Measurements from ENCODE around the gene TAGLN2.
A peak's percentile ranks its signal among the peaks of the same experiment; 100 is the strongest.

Gene TAGLN2

DNA sequence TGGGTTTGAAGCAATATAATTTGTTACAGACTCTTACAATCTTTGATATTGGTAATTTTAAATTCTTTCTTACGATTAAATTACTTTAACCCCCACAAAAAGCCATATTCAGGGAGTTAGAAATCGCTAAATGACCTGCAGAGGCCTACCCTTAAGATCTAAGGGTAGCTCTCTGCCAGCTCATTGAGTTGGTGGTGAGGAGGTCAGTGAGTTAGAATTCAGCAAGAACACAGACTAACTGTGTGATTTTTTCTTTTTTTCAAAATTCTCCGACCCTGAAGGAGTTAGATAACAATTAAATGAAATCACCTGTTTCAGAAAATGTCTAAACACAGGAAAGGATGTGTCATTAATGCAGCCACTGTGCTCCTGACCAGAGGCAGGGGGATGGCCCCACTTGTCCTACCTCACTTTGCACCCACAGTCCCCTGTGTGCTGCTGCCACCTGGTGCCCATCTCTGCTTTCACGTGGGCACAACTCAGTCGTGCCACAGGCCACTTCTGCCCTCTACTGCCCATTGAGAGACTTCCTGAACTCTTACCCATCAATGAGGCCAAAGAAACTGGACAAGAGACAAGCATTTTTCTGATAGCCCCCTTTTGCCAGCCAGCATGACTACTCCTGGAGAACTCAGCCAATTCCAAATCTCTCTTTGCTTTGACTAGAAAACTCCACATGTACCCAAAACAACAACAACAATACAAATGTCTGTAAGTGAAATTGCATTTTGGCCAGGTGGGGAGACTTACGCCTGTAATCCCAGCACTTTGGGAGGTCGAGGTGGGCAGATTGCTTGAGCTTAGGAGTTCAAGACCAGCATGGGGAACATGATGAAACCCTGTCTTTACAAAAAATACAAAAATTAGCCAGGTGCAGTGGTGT is 33.8 kb downstream of the TAGLN2 start:
- Histone ChIP-seq H3K27ac (ENCODE audit: low read depth in 2 of 2, low read length in 2 of 2) (no peak overlapping the region), H3K36me3 (ENCODE audit: control insufficient read depth in 2 of 2, insufficient read depth in 2 of 2, low read length in 2 of 2) (no peaks in the 10 kb centered on the region), H3K4me1 (ENCODE audit: control insufficient read depth in 2 of 2, insufficient read depth in 2 of 2, low read length in 2 of 2) (peaks cover 0 to 4% of the 10 kb centered on the region in 2 donors), H3K27me3 (ENCODE audit: control insufficient read depth in 2 of 2, insufficient read depth in 2 of 2, low read length in 2 of 2) (no peaks in the 10 kb centered on the region), H3K9ac (ENCODE audit: low read depth in 1 of 2, low read length in 2 of 2) (no peak overlapping the region), H3K9me3 (ENCODE audit: control insufficient read depth in 2 of 2, low read length in 2 of 2) (no peaks in the 10 kb centered on the region), H3K4me3 (ENCODE audit: low read length in 2 of 2) (no peak overlapping the region)

DNA sequence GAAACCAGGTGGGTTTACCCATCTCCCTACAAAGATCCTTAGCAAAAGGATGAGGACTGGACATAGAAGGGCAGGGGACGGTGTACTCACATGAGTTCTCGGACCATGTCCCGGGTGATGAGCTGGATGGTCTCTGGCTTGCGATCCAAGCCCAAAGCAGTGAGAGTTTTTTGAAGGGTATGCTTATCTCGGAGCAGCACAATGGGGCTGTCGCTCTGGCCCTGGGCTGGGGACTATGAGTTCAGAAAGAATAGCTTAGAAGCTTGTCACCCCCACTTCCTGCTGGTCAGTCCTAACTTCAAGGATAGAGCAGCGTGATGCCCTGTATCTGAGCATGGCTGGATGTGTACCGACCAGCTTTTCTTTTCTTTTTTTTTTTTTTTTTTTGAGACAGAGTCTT is 34.9 kb downstream of the TAGLN2 start:
- no peaks in the 10 kb centered on the region for H3K9me3 ChIP-seq (ENCODE audit: control insufficient read depth in 2 of 2, low read length in 2 of 2)
- no peak overlapping the region for H3K9ac ChIP-seq (ENCODE audit: low read depth in 1 of 2, low read length in 2 of 2)

DNA sequence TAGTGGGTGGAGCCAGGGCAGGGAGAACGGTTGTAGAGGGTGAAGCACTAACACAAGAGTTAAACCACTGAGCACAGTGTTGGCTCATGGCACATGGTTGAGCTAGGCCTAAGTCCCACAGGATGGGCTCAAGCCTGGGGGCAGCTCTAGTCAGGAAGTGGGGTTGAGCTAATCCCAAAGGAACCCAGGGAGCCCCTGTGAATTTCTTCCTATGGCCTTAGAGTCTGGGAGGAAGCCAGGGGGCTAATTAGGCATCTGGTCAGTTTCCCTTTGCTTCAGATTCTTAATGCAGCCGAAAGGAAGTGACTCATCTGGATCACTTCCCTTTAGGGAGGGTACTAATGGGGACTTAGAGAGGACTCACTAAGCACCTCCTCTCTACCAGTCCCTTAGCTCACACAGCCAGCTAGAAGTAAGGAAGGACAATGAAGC is 35.5 kb downstream of the TAGLN2 start:
- Histone ChIP-seq H3K27me3 (ENCODE audit: control insufficient read depth in 2 of 2, insufficient read depth in 2 of 2, low read length in 2 of 2) (no peaks in the 10 kb centered on the region), H3K9ac (ENCODE audit: low read depth in 1 of 2, low read length in 2 of 2) (no peak overlapping the region), H3K27ac (ENCODE audit: low read depth in 2 of 2, low read length in 2 of 2) (peak overlapping the region in 1 of 2 donors; percentile 46), H3K36me3 (ENCODE audit: control insufficient read depth in 2 of 2, insufficient read depth in 2 of 2, low read length in 2 of 2) (no peaks in the 10 kb centered on the region), H3K4me1 (ENCODE audit: control insufficient read depth in 2 of 2, insufficient read depth in 2 of 2, low read length in 2 of 2) (peaks cover 0 to 4% of the 10 kb centered on the region in 2 donors), H3K9me3 (ENCODE audit: control insufficient read depth in 2 of 2, low read length in 2 of 2) (no peaks in the 10 kb centered on the region), H3K4me3 (ENCODE audit: low read length in 2 of 2) (no peak overlapping the region)

More for the DNA sequence above, 34.9 kb downstream of the TAGLN2 start:
- H3K27me3 ChIP-seq (ENCODE audit: control insufficient read depth in 2 of 2, insufficient read depth in 2 of 2, low read length in 2 of 2) = no peaks in the 10 kb centered on the region
- H3K27ac ChIP-seq (ENCODE audit: low read depth in 2 of 2, low read length in 2 of 2) = peak overlapping the region in 1 of 2 donors; percentile 24
- no peak overlapping the region for H3K4me3 ChIP-seq (ENCODE audit: low read length in 2 of 2)
- no peaks in the 10 kb centered on the region for H3K36me3 ChIP-seq (ENCODE audit: control insufficient read depth in 2 of 2, insufficient read depth in 2 of 2, low read length in 2 of 2)
- peaks cover 0 to 4% of the 10 kb centered on the region in 2 donors for H3K4me1 ChIP-seq (ENCODE audit: control insufficient read depth in 2 of 2, insufficient read depth in 2 of 2, low read length in 2 of 2)

- Histone ChIP-seq H3K9me3 (ENCODE audit: control insufficient read depth in 2 of 2, low read length in 2 of 2) (no peaks in the 10 kb centered on the region), H3K9ac (ENCODE audit: low read depth in 1 of 2, low read length in 2 of 2) (no peak overlapping the region), H3K27ac (ENCODE audit: low read depth in 2 of 2, low read length in 2 of 2) (peak overlapping the region in 1 of 2 donors; percentile 46), H3K4me1 (ENCODE audit: control insufficient read depth in 2 of 2, insufficient read depth in 2 of 2, low read length in 2 of 2) (peaks cover 0 to 4% of the 10 kb centered on the region in 2 donors), H3K4me3 (ENCODE audit: low read length in 2 of 2) (no peak overlapping the region), H3K27me3 (ENCODE audit: control insufficient read depth in 2 of 2, insufficient read depth in 2 of 2, low read length in 2 of 2) (no peaks in the 10 kb centered on the region), H3K36me3 (ENCODE audit: control insufficient read depth in 2 of 2, insufficient read depth in 2 of 2, low read length in 2 of 2) (no peaks in the 10 kb centered on the region)
These were observed 36.1 kb downstream of the TAGLN2 start for GRCh38 chr1:159889202-159889601.

- H3K9ac ChIP-seq (ENCODE audit: low read depth in 1 of 2, low read length in 2 of 2) = no peak overlapping the region
These were observed 41.0 kb downstream of the TAGLN2 start for GRCh38 chr1:159884296-159884695.

DNA sequence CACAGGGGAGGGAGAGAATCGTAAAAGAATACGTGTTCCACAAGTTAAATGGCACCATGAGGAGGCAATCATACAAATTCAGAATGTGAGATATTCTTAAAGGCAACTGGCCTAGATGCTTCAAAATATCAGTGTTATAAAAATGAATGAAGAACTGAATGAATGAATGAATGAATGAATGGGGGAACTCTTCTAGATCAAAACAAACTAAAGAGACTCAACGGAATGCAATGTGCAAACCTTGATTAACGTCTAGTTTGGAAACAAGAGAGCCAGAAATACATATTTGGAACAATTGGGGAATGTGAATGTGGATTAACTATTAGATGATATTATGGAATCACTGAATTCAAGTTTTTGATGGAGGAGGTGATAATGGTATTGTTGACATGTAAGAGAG is 42.2 kb downstream of the TAGLN2 start:
- H3K4me1 ChIP-seq (ENCODE audit: control insufficient read depth in 2 of 2, insufficient read depth in 2 of 2, low read length in 2 of 2) = peaks cover 13 to 21% of the 10 kb centered on the region in 2 donors
- H3K4me3 ChIP-seq (ENCODE audit: low read length in 2 of 2) = no peak overlapping the region
- no peaks in the 10 kb centered on the region for H3K9me3 ChIP-seq (ENCODE audit: control insufficient read depth in 2 of 2, low read length in 2 of 2)
- no peak overlapping the region for H3K27ac ChIP-seq (ENCODE audit: low read depth in 2 of 2, low read length in 2 of 2)
- H3K36me3 ChIP-seq (ENCODE audit: control insufficient read depth in 2 of 2, insufficient read depth in 2 of 2, low read length in 2 of 2) = no peaks in the 10 kb centered on the region
- no peak overlapping the region for H3K9ac ChIP-seq (ENCODE audit: low read depth in 1 of 2, low read length in 2 of 2)
- no peaks in the 10 kb centered on the region for H3K27me3 ChIP-seq (ENCODE audit: control insufficient read depth in 2 of 2, insufficient read depth in 2 of 2, low read length in 2 of 2)

More at GRCh38 chr1:159884296-159884695, 41.0 kb downstream of the TAGLN2 start:
- Histone ChIP-seq H3K27ac (ENCODE audit: low read depth in 2 of 2, low read length in 2 of 2) (no peak overlapping the region), H3K36me3 (ENCODE audit: control insufficient read depth in 2 of 2, insufficient read depth in 2 of 2, low read length in 2 of 2) (no peaks in the 10 kb centered on the region), H3K4me3 (ENCODE audit: low read length in 2 of 2) (no peak overlapping the region), H3K27me3 (ENCODE audit: control insufficient read depth in 2 of 2, insufficient read depth in 2 of 2, low read length in 2 of 2) (no peaks in the 10 kb centered on the region), H3K9me3 (ENCODE audit: control insufficient read depth in 2 of 2, low read length in 2 of 2) (no peaks in the 10 kb centered on the region), H3K4me1 (ENCODE audit: control insufficient read depth in 2 of 2, insufficient read depth in 2 of 2, low read length in 2 of 2) (peaks cover 13 to 21% of the 10 kb centered on the region in 2 donors)

- no peak overlapping the region for H3K9ac ChIP-seq (ENCODE audit: low read depth in 1 of 2, low read length in 2 of 2)
- peaks cover 13 to 21% of the 10 kb centered on the region in 2 donors for H3K4me1 ChIP-seq (ENCODE audit: control insufficient read depth in 2 of 2, insufficient read depth in 2 of 2, low read length in 2 of 2)
- no peaks in the 10 kb centered on the region for H3K27me3 ChIP-seq (ENCODE audit: control insufficient read depth in 2 of 2, insufficient read depth in 2 of 2, low read length in 2 of 2)
- H3K36me3 ChIP-seq (ENCODE audit: control insufficient read depth in 2 of 2, insufficient read depth in 2 of 2, low read length in 2 of 2) = no peaks in the 10 kb centered on the region
- no peak overlapping the region for H3K4me3 ChIP-seq (ENCODE audit: low read length in 2 of 2)
- H3K27ac ChIP-seq (ENCODE audit: low read depth in 2 of 2, low read length in 2 of 2) = peak overlapping the region; percentile 53 to 70
- H3K9me3 ChIP-seq (ENCODE audit: control insufficient read depth in 2 of 2, low read length in 2 of 2) = no peaks in the 10 kb centered on the region
These were observed 42.8 kb downstream of the TAGLN2 start for GRCh38 chr1:159882527-159882862.

- Histone ChIP-seq H3K4me3 (ENCODE audit: low read length in 2 of 2) (no peak overlapping the region), H3K27ac (ENCODE audit: low read depth in 2 of 2, low read length in 2 of 2) (peak overlapping the region; percentile 53 to 70), H3K9me3 (ENCODE audit: control insufficient read depth in 2 of 2, low read length in 2 of 2) (no peaks in the 10 kb centered on the region), H3K4me1 (ENCODE audit: control insufficient read depth in 2 of 2, insufficient read depth in 2 of 2, low read length in 2 of 2) (peaks cover 13 to 21% of the 10 kb centered on the region in 2 donors), H3K27me3 (ENCODE audit: control insufficient read depth in 2 of 2, insufficient read depth in 2 of 2, low read length in 2 of 2) (no peaks in the 10 kb centered on the region), H3K36me3 (ENCODE audit: control insufficient read depth in 2 of 2, insufficient read depth in 2 of 2, low read length in 2 of 2) (no peaks in the 10 kb centered on the region), H3K9ac (ENCODE audit: low read depth in 1 of 2, low read length in 2 of 2) (no peak overlapping the region)
These were observed 43.4 kb downstream of the TAGLN2 start for GRCh38 chr1:159881622-159882526.

GRCh38 chr1:159880430-159880829 is 44.9 kb downstream of the TAGLN2 start:
- no peaks in the 10 kb centered on the region for H3K9me3 ChIP-seq (ENCODE audit: control insufficient read depth in 2 of 2, low read length in 2 of 2)
- H3K4me1 ChIP-seq (ENCODE audit: control insufficient read depth in 2 of 2, insufficient read depth in 2 of 2, low read length in 2 of 2) = peaks cover 13 to 21% of the 10 kb centered on the region in 2 donors
- no peak overlapping the region for H3K9ac ChIP-seq (ENCODE audit: low read depth in 1 of 2, low read length in 2 of 2)
- H3K36me3 ChIP-seq (ENCODE audit: control insufficient read depth in 2 of 2, insufficient read depth in 2 of 2, low read length in 2 of 2) = no peaks in the 10 kb centered on the region
- H3K27ac ChIP-seq (ENCODE audit: low read depth in 2 of 2, low read length in 2 of 2) = no peak overlapping the region
- H3K4me3 ChIP-seq (ENCODE audit: low read length in 2 of 2) = no peak overlapping the region
- H3K27me3 ChIP-seq (ENCODE audit: control insufficient read depth in 2 of 2, insufficient read depth in 2 of 2, low read length in 2 of 2) = no peaks in the 10 kb centered on the region

GRCh38 chr1:159879977-159880376 is 45.3 kb downstream of the TAGLN2 start:
- H3K9ac ChIP-seq (ENCODE audit: low read depth in 1 of 2, low read length in 2 of 2) = no peak overlapping the region
- H3K4me3 ChIP-seq (ENCODE audit: low read length in 2 of 2) = no peak overlapping the region
- no peak overlapping the region for H3K27ac ChIP-seq (ENCODE audit: low read depth in 2 of 2, low read length in 2 of 2)
- H3K4me1 ChIP-seq (ENCODE audit: control insufficient read depth in 2 of 2, insufficient read depth in 2 of 2, low read length in 2 of 2) = peaks cover 13 to 21% of the 10 kb centered on the region in 2 donors
- H3K9me3 ChIP-seq (ENCODE audit: control insufficient read depth in 2 of 2, low read length in 2 of 2) = no peaks in the 10 kb centered on the region
- no peaks in the 10 kb centered on the region for H3K27me3 ChIP-seq (ENCODE audit: control insufficient read depth in 2 of 2, insufficient read depth in 2 of 2, low read length in 2 of 2)
- H3K36me3 ChIP-seq (ENCODE audit: control insufficient read depth in 2 of 2, insufficient read depth in 2 of 2, low read length in 2 of 2) = no peaks in the 10 kb centered on the region

Data from mucosa of rectum (tissue), 2 donors.